ENCODE measurements around the gene CHORDC1. TPM values are rescaled to one million over a fixed set of nuclear protein-coding genes. Genes with fewer than 3 reads are reported as not detected.

The CHORDC1 gene
- total RNA-seq, 1 donor from 2014 or later: 11.5 TPM

Other genes with a start within 250 kb of the CHORDC1 start
- gene TRIM49C, start 191.9 kb downstream of the CHORDC1 start, total RNA-seq: not detected
- not detected for gene UBTFL1, start 137.1 kb downstream of the CHORDC1 start, total RNA-seq
- gene NAALAD2, start 88.4 kb downstream of the CHORDC1 start, total RNA-seq: 0.25 TPM

Data from left lobe of liver (tissue), 1 donor.